Uterus (tissue), 2 donors: Measurements from ENCODE around the gene GABRA5.

Source experiments
- CTCF ChIP-seq, 4 experiments: fragments of 200-600 bp in 2 of 4; fragments of 450-650 bp in 2 of 4; sonication (generic) in 2 of 4; IDR thresholded peaks; one replicate each; pipeline ENCODE4 v1.5.1; 2016 to 2019; ENCODE audit warnings: antibody characterized with exemption in 4 of 4, mild to moderate bottlenecking in 2 of 4, moderate library complexity in 1 of 4
- POLR2A ChIP-seq, 2 donors: fragments of 450-650 bp; IDR thresholded peaks; one replicate each; pipeline ENCODE4 v1.6.1; 2016; ENCODE audit warnings: antibody characterized with exemption in 2 of 2, mild to moderate bottlenecking in 1 of 2, moderate library complexity in 1 of 2

DNA sequence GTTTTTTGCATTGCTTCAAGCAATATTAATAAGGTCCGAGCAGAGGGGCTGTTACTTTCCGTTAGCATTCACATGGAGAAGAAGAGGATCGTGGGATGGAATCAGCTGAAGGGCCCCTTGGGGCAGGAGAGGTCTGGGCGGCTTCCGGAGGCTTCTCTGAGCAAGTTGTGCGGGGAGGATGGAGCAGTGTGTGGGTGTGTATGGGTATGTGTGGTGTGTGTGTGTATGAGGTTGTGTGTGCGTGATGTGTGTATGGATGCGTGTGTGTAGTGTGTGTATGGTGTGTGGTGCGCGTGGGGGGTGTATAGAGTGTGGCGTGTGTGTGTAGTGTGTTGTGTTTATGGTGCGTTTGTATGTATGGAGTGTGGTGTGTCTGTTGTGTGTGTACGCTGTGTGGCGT, 25.8 kb downstream of the GABRA5 start:
- TF ChIP-seq CTCF (IDR thresholded peaks at IDR 0.05) (no peak), POLR2A (IDR thresholded peaks at IDR 0.05) (no peak)
